Stimulated activated CD8-positive, alpha-beta memory T cell treated with anti-CD3 and anti-CD28 coated beads, Interleukin-2, amount 100 ng/mL, for 1 hour (primary cell): Measurements from ENCODE around the gene RPS24.
"Not testable (repeated sequence)": the region's sequence is repeated elsewhere in the genome, so short reads cannot be mapped to it uniquely, and the experiment has no call there.

Source experiments
- DNase-seq, 2 donors: peaks; one replicate each; pipeline ENCODE4 v3.0.0-alpha.2; 2020; ENCODE audit warnings: low read depth in 2 of 2

RPS24 gene

DNA sequence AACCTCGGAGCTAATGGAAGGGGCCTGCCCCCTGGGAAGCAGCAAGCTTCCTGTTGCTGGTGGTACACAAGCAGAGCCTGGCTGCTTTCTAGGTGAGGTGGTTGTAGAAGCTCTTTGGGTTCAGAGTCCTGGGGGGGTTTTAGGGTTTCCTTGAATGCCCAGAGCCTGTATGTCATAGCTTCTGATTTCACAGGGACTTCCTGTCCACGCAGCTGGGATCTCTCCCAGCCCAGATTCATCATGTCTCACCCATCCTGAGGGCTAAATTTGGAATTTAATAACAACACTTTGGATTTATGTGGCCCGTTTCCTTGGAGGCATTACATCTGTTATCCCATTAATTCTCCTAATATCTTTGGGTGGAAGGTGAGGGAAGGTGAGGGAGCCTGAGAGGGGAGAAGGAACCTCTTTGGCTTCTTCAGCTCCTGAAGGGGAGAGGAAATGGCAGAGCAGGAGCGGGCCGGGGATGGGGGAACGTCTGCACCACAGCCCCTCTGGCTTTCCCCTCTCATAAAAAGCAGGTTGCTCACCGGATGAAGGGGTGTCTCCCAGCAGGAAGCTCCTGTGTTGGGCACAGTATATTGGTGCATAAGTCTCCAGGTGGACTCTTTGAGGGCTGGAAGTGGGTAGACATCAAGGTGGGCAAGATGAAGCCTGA lies 19.7 kb downstream of the RPS24 start:
- DNase-seq, result no peak

DNA sequence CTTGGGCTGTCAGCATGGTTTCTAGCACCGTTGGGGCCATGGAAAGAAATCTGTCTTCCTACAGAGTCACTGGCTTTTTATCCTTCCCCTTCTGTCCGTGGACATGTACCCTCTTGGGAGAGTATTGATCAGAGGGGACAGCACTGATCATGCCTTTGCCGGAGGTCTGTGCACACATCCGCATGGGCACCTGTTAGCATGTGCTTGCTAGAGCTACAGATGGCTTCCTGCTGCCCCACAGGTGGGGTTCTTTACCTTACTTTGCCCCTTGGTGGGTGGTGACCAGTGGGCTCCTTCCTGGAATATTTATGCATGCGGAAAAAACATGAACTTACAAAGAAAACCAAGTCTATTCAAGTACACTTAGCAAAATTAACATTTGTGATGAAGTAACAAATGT lies 24.9 kb downstream of the RPS24 start:
- DNase-seq, result no peak

DNA sequence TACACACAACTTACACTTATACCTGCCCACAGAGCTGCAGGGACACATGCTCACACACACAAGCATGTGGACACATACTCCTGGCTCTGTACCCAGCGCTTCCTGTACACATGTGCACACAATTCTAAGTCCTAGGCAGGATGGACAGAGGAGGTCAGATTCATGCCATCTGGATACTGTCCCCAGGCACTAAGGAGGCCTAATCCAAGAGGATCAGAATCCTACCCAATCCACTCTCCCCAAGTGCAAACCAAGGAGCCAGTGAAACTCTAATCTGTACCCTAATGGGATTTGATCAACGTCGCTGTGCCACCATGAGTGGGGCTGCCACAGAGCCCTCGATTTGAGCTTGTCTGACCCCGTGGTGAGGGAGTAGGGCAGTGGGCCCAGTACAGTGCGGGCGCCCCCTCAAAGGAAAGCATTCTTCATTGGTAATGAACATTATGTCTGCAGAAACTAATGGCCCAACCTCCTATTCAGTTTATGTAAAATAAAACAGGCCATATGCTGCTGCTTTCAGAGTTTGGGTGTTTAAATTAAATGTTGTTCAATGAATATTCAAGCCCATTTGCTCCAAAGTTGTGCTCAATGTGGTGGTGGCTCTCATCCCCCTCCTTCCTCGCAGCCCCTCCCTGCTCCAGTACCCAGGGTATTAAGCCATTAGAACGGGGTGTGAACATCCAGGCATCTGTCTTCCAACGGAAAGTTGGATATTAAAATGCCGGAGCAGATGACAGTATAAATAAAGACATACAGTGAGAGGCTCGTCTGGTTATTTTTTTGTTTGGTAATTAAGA lies 26.4 kb downstream of the RPS24 start:
- no peak for DNase-seq

DNA sequence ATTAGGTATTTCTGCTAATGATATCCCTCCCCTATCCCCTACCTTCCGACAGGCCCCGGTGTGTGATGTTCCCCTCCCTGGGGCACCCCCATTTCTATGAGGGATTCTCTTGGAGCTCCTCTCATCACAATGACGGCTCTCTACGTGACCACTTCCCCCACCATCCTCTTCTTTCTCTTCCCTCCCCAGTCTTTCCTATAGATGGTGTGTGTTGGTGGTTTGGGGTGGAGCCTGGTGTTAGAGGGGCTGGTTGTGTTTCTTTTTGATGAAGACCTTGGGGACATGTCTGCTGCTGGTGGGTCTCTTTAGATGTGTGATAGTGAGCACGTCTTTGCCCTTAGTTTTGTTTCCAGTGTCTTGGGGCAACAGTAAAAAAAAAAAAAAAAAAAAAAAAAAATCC lies 28.6 kb downstream of the RPS24 start:
- DNase-seq, result no peak

DNA sequence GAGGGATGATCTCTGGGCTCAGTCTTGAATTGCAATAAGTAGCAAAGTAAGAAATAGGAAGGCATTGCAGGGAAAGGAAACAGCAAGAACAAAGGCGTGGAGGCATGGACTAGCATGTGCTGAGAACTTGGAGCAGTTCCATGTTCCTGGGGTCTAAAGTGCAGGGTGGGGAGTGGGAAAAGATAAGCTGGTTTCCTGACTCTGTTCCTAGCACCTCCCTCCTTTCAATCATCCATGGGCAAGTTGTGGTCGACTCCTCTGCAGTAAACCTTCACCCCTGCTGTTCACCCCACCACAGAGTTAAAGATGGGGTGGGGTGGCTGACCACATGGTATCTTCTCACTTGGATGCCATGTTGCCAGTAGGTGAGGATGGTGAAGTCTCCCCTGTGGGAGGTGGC lies 29.6 kb downstream of the RPS24 start:
- no peak for DNase-seq

DNA sequence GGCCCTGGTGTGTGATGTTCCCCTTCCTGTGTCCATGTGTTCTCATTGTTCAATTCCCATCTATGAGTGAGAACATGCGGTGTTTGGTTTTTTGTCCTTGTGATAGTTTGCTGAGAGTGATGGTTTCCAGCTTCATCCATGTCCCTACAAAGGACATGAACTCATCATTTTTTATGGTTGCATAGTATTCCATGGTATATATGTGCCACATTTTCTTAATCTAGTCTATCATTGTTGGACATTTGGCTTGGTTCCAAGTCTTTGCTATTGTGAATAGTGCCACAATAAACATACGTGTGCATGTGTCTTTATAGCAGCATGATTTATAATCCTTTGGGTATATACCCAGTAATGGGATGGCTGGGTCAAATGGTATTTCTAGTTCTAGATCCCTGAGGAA lies 31.3 kb downstream of the RPS24 start:
- not testable (repeated sequence) for DNase-seq

DNA sequence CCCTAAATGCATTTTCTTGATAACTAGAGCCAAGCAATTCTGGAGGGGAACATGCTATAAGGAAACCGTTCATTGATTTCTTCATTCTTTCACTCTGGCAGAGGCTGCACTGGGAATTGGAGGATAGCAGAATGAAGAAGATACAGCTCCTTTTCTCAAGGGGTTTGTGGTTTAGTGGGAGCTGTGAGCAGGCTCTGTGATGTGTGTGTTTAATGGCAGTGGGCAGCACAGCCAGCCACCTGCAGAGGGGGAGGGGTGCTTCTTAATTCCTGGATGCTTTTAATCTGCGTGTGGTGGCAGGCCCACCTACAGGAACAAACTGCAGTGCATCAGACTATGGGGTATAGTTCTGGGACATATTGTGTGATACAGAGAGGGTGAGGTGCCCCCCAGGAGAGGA lies 31.9 kb downstream of the RPS24 start:
- no peak for DNase-seq

DNA sequence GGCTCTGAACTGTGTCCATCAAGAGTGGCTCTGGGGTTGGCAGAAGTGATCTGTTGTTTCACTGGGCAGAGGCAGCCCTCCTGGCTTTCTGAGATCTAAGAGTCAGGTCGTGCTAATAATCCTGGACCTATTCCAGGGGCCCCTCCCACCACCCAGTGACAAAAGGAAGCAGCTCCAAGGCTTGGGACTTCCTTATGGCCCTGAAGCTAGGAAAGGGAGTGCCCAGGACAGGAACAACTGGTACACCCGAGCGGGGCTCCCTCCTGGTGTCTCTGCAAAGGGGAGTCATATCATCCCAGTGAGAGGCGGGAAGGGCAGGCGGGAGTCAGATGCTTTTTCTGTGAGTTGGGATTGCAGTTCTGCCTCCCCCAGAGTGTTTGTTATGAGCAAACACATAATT lies 32.3 kb downstream of the RPS24 start:
- no peak for DNase-seq

DNA sequence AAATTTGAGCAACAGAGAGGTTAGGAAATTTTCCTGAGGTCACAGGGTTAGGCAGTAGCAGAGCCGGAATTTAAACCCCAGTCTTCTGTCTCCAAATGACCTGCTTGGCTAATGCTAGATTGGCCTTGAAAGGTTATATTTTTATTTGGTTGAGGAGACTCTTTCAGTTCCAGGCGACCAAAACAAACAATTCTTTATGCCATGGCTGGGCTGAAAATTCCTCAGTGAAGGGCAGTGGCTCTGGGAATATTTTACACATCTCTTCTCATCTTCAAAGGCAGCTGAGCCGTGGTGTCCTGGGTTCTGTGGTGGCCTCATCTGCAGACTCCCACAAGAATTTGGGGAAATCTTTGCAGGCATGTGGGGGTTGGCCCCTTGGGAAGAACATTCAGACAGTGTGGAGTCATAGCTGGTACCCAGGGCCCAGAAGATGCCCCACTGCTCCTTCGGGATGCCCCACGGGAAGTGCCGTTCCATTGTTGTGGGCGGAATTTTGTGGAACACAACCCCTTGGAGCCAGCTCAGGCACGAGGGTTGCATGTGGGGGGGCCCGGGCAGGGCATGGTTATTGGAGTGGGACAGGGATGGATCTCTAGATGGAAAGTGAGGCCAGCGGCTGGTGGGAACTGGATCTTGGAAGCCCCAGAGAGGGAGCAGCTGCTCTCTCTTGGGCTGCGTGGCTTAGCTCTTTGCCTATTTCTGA lies 33.2 kb downstream of the RPS24 start:
- no peak for DNase-seq

DNA sequence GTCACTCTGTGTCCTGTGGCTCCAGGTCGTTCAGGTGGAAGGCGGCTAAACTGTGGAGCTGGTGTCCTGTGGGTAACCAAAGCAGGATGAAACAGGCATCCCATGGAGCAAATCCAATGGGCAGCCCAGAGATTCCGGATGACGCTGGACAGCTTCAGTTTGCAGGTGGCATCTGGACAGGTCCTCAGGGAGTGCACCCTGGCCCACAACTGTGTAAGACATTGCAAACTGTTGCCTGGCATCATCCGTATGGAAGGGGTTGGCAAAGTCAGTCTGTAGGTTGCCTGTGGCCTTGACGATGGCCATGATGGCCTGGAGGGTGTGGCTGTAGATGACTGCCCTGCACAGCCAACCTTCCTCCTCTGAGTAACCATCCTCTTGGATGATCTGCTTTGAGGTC lies 35.5 kb downstream of the RPS24 start:
- DNase-seq, result no peak

DNA sequence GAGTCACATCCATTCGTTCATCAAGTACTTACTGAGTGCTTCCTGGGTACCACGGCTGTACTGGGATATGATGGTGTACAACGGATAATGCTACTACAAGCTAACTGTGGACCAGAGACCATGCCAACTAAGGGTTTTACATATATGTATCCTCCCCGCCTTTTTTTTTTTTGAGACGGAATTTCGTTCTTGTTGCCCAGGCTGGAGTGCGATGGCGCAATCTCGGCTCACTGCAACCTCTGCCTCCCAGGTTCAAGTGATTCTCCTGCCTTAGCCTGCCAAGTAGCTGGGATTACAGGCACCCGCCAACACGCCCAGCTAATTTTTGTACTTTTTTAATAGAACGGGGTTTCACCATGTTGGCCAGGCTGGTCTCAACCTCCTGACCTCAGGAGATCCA lies 36.4 kb downstream of the RPS24 start:
- DNase-seq, result not testable (repeated sequence)

DNA sequence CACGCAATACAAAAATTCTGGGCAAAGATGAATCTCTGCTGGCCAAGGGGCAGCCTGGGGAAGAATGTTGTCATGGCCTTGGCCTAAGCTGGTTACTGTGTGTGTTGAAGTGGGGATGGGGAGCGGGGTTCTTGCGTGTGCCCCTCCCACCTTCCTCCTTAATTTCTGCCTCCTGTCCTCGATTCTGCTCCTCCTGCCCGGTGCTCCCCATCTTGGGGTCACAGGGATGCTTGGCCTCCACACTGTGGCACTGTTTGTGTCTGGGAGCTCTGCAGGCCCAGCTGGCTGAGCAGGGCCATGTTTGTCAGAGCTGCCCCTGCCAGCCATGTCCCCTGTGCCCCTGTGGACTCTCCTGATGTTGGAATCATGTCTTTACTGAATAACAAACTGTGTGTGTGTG lies 37.1 kb downstream of the RPS24 start:
- DNase-seq, result no peak

DNA sequence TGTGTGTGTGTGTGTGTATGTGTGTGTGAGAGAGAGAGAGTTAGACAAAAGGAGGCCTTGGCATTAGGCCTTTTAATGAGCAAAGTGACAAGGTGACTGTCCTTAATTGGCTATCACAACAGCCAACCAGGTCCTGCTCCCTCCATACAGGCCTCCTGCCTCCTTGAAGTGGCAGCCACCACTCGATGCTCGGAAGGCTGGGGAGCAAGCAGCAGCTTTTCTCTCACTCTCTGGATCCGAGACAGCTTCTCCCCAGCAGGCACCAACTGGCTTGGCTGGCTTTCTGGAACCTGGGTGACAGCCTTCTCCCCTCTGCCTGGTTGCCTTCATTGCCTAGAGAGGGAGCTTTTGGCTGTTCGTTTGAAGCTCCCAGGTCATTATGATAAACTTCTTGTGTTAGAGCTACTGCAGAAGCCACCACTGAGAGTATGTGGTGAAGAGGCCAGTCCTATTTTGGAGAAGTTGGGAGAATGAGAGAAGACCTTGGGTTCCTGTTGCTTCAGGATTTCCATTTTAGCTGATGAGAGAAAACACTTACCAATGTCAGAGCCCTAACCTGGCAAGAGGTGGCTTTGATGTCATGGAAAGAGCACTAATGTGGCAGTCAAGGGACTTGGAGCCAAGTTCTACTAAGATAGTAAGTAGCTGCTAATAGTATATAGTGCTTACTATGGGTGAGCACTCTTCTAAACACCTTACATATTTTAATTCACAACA lies 37.6 kb downstream of the RPS24 start:
- DNase-seq, result no peak

DNA sequence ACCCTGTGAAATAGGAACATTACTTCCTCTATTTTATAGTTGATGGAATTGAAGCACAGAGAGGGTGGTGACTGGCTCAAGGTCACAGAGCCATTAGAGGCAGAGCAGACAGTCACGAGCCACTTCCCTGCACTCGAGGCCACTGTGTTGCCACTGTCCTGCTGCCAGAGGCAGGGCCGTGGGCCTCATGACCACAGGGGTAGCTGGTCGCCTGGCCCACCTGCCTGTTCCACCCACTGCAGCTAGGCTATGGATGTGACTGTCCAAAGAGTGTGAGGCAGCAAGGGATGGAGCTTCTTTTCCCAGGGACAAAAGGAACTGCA lies 38.2 kb downstream of the RPS24 start:
- DNase-seq, result no peak

DNA sequence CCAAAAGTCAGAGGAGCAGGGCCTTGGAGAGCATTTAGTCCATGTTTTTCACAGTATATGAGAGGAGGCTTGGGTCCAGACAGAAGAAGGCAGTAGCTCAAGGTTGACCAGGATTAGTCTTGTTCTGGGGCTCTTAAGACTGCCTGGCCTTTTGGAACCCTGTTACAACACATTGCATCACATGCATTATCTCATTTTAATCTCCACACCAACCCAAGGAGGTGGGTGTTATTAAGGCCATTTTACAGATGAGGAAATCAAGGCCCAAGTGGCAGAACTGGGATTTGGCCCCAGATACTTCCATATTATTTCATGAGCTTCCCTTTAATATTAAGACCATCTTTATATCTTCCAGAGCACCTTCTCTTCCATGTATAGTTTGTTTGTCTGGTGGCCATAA lies 38.8 kb downstream of the RPS24 start:
- DNase-seq, result no peak

DNA sequence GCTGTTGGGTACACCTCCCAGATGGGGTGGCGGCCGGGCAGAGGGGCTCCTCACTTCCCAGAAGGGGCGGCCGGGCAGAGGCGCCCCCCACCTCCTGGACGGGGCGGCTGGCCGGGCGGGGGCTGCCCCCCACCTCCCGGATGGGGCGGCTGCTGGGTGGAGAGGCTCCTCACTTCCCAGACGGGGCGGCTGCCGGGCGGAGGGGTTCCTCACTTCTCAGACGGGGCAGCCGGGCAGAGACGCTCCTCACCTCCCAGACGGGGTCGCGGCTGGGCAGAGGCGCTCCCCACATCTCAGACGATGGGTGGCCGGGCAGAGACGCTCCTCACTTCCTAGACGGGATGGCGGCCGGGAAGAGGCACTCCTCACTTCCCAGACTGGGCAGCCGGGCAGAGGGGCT lies 42.1 kb downstream of the RPS24 start:
- not testable (repeated sequence) for DNase-seq

DNA sequence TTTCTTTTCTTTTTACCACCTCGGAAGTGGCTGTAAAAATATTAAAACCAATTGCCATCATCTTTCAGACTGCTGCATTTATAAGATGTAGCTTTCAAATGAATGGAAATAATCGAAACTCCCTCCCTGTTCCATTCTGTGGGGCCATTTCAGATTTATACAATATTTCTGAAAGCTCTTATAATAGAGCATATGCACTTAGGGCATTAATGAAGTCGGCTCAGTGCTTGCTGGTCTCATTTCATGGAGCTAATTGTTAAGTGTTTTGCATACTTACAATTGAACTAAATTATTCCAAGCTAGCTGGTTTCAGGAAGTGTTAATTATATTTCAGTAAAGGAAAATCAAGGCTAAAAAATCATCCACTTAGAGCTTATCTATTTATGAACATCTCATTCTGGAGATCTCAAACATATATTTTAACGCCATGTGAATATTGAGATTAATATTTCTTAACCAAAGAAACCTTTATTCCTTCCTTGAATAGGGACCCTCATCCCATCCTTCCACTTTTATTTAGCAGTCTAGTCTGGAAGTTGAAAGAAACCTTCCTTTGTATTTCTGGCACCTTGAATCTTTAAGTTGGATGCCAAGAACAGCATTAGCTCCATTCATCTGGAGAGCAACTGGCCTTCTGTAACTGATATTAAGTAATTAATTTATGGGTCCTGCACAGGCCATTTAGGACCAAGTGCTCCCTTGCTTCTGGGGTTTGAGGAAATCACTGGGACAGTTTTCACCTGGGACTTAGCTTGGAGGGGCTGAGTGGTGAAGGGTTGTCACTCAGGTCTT lies 45.1 kb downstream of the RPS24 start:
- no peak for DNase-seq

DNA sequence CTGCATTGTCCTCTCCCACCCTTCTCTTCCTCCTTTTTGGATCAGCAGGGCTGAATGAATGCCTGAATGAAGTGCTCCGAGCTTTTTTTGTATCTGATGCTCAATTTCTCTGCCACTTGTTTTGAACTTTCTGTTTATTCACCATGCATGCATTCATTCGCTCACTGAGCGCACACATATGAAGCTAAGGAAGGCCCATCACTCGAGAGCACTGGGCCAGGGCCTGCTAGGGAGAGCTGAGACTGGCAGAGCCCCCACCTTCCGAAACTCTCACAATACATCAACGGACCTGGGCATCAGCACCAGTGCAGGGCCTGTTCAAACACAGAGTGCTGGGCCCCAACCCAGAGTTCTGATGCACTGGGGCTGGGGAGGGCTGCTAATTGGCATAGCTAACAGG lies 45.7 kb downstream of the RPS24 start:
- DNase-seq, result no peak

DNA sequence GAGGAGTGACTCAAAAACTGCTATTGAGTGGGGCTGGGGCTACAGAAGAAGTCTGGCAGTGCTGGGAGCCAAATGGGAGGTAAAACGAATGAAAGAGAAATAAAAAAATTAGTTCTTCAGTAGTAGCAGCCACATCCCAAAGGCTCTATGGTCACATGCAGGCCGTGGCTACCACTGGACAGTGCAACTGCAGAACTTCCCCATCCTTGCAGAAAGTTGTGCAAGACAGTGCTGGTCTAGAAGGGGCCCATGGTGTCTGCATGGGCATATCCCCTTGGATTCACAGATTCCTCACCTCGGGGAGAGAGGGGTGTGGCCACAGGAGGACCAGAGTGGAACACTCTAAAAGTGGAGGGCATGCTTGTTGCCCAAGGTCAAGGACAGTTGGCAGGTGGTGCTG lies 47.6 kb downstream of the RPS24 start:
- no peak for DNase-seq

DNA sequence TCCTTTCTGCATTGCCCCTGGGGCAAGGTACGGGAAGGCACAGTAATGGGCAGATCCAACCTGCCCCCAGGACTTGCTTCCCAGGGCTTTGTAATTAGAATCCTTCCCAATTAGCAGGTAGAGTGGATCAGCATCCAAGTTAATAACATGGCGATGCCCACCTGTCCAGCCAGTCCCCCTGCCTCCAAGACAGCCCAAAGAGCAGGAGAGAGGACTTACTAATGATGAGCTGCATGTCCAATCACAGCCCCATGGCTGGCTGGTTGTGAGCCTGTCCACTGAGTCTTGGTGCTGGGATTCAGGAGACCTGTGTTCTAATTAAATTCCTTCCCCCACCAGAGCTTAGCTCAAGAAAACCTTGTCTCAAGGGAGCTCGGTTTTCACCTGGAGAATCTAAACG lies 49.0 kb downstream of the RPS24 start:
- no peak for DNase-seq
